CD1c-positive myeloid dendritic cell (primary cell): ENCODE results near the gene FNDC11.

Source experiments
- DNase-seq: peaks from one replicate; pipeline ENCODE4 v3.0.0-alpha.2; 2016; ENCODE audit errors: extremely low spot score

Gene FNDC11

GRCh38 chr20:63525185-63525584 lies 28.8 kb upstream of the FNDC11 start:
- DNase-seq, result no peak

GRCh38 chr20:63525971-63526370 lies 28.0 kb upstream of the FNDC11 start:
- no peak for DNase-seq

- DNase-seq, result no peak
These were observed 26.8 kb upstream of the FNDC11 start for GRCh38 chr20:63527184-63527583.

GRCh38 chr20:63529180-63529860 lies 24.6 kb upstream of the FNDC11 start:
- no peak for DNase-seq

- no peak for DNase-seq
These were observed 23.8 kb upstream of the FNDC11 start for GRCh38 chr20:63529861-63530787.

- DNase-seq, result no peak
These were observed 23.2 kb upstream of the FNDC11 start for GRCh38 chr20:63530788-63531160.

- DNase-seq, result no peak
These were observed 22.1 kb upstream of the FNDC11 start for GRCh38 chr20:63531686-63532448.

GRCh38 chr20:63532449-63532971 lies 21.4 kb upstream of the FNDC11 start:
- DNase-seq, result no peak

GRCh38 chr20:63533388-63533787 lies 20.6 kb upstream of the FNDC11 start:
- DNase-seq, result no peak

GRCh38 chr20:63533871-63534393 lies 20.0 kb upstream of the FNDC11 start:
- no peak for DNase-seq

GRCh38 chr20:63534427-63534830 lies 19.5 kb upstream of the FNDC11 start:
- DNase-seq, result no peak

GRCh38 chr20:63534831-63535651 lies 18.9 kb upstream of the FNDC11 start:
- DNase-seq, result no peak

- DNase-seq, result no peak
These were observed 17.6 kb upstream of the FNDC11 start for GRCh38 chr20:63536241-63536977.

- peak; percentile 85 for DNase-seq
These were observed 16.9 kb upstream of the FNDC11 start, which contains the start of gene PTK6 for GRCh38 chr20:63536997-63537524. TSS of gene PTK6 (minus strand) at chr20:63537376. CDS start at chr20:63537314, 62 bp downstream.

GRCh38 chr20:63537525-63538203 lies 16.3 kb upstream of the FNDC11 start:
- DNase-seq, result peak; percentile 99

- DNase-seq, result peak; percentile 41
These were observed 15.5 kb upstream of the FNDC11 start for GRCh38 chr20:63538204-63539091.

GRCh38 chr20:63539092-63539430 lies 14.9 kb upstream of the FNDC11 start:
- DNase-seq, result no peak
